WTC11 (cell line): ENCODE data around the gene KIAA1328. TPM values are rescaled to one million over a fixed set of nuclear protein-coding genes. Genes with fewer than 3 reads are reported as not detected.

ENCODE experiments used
- CDX4 ChIP-seq: fragments of 250-450 bp; sonication (Bioruptor Pico); IDR thresholded peaks from 2 replicates; pipeline ENCODE4 v1.9.0; 2021; ENCODE audit warnings: moderate library complexity, mild to moderate bottlenecking, inconsistent platforms, borderline replicate concordance
- E2F4 ChIP-seq: sonication (generic); formaldehyde crosslinking; IDR thresholded peaks from 2 replicates; pipeline ENCODE4 v1.8.1; 2022; ENCODE audit warnings: low read depth, mild to moderate bottlenecking, moderate library complexity, missing genetic modification reagents, borderline replicate concordance
- ELF4 ChIP-seq: sonication (generic); formaldehyde crosslinking; IDR thresholded peaks from 2 replicates; pipeline ENCODE4 v1.8.1; 2022; ENCODE audit warnings: low read depth, mild to moderate bottlenecking, moderate library complexity, missing genetic modification reagents
- ETV6 ChIP-seq: sonication (generic); formaldehyde crosslinking; IDR thresholded peaks from 2 replicates; pipeline ENCODE4 v1.8.1; 2022; ENCODE audit warnings: mild to moderate bottlenecking, missing genetic modification reagents
- FOXP1 ChIP-seq: sonication (generic); formaldehyde crosslinking; IDR thresholded peaks from 2 replicates; pipeline ENCODE4 v1.8.0; 2022; ENCODE audit warnings: missing genetic modification reagents, mild to moderate bottlenecking, moderate library complexity, borderline replicate concordance
- FOXP4 ChIP-seq: sonication (generic); formaldehyde crosslinking; IDR thresholded peaks from 2 replicates; pipeline ENCODE4 v1.8.0; 2022; ENCODE audit warnings: mild to moderate bottlenecking, missing genetic modification reagents
- HMGA2 ChIP-seq: fragments of 250-450 bp; sonication (Bioruptor Pico); IDR thresholded peaks from 2 replicates; pipeline ENCODE4 v1.4.0; 2021; ENCODE audit warnings: mild to moderate bottlenecking, moderate library complexity
- NFATC4 ChIP-seq: fragments of 250-450 bp; sonication (Bioruptor Pico); IDR thresholded peaks from 2 replicates; pipeline ENCODE4 v1.9.0; 2021; ENCODE audit warnings: mild to moderate bottlenecking
- NFYB ChIP-seq: sonication (generic); formaldehyde crosslinking; conservative IDR thresholded peaks from 2 replicates; pipeline ENCODE4 v1.8.0; 2022; ENCODE audit warnings: low read depth, missing genetic modification reagents
- RORB ChIP-seq: fragments of 250-450 bp; sonication (Bioruptor Pico); IDR thresholded peaks from 2 replicates; pipeline ENCODE4 v1.9.0; 2021; ENCODE audit warnings: mild to moderate bottlenecking
- SMAD3 ChIP-seq: sonication (generic); formaldehyde crosslinking; IDR thresholded peaks from 2 replicates; pipeline ENCODE4 v1.8.0; 2022; ENCODE audit warnings: missing genetic modification reagents, mild to moderate bottlenecking, borderline replicate concordance
- TEAD1 ChIP-seq: sonication (generic); formaldehyde crosslinking; IDR thresholded peaks from 2 replicates; pipeline ENCODE4 v1.8.0; 2022; ENCODE audit warnings: mild to moderate bottlenecking, missing genetic modification reagents
- USF1 ChIP-seq: sonication (generic); formaldehyde crosslinking; IDR thresholded peaks from 2 replicates; pipeline ENCODE4 v1.8.0; 2022; ENCODE audit warnings: mild to moderate bottlenecking, missing genetic modification reagents
- ZMAT4 ChIP-seq: fragments of 250-450 bp; sonication (Bioruptor Pico); IDR thresholded peaks from 2 replicates; pipeline ENCODE4 v1.9.0; 2021; ENCODE audit warnings: mild to moderate bottlenecking
- total RNA-seq: library from RNA; stranded (reverse); gene quantifications from 3 replicates; pipeline ENCODE4 v1.2.3, GENCODE V29; 2021
- TF ChIP-seq, protein P1 (sequence below): sonication (generic); formaldehyde crosslinking; IDR thresholded peaks from 2 replicates; pipeline ENCODE4 v1.8.1; 2023; ENCODE audit warnings: mild to moderate bottlenecking, moderate library complexity, missing genetic modification reagents
- TF ChIP-seq, protein P2 (sequence below): sonication (generic); formaldehyde crosslinking; IDR thresholded peaks from 2 replicates; pipeline ENCODE4 v1.8.1; 2023; ENCODE audit warnings: mild to moderate bottlenecking, missing genetic modification reagents
- TF ChIP-seq, protein P3 (sequence below): sonication (generic); formaldehyde crosslinking; IDR thresholded peaks from 2 replicates; pipeline ENCODE4 v1.8.1; 2023; ENCODE audit warnings: mild to moderate bottlenecking, missing genetic modification reagents, borderline replicate concordance
- TF ChIP-seq, protein P4 (sequence below): sonication (generic); formaldehyde crosslinking; IDR thresholded peaks from 2 replicates; pipeline ENCODE4 v1.8.0; 2022; ENCODE audit warnings: missing genetic modification reagents
- TF ChIP-seq, protein P5 (sequence below): fragments of 250-450 bp; sonication (Bioruptor Pico); conservative IDR thresholded peaks from 2 replicates; pipeline ENCODE4 v1.9.0; 2021; ENCODE audit warnings: mild to moderate bottlenecking

Gene KIAA1328
- total RNA-seq, 1 experiment from 2014 or later: 4.8 TPM

- peak; percentile 85 for TF ChIP-seq FOXP4 (CRISPR knock-in tag)
- TF ChIP-seq CDX4: no peak
- TF ChIP-seq RORB: no peak
- TF ChIP-seq, protein P1, sequence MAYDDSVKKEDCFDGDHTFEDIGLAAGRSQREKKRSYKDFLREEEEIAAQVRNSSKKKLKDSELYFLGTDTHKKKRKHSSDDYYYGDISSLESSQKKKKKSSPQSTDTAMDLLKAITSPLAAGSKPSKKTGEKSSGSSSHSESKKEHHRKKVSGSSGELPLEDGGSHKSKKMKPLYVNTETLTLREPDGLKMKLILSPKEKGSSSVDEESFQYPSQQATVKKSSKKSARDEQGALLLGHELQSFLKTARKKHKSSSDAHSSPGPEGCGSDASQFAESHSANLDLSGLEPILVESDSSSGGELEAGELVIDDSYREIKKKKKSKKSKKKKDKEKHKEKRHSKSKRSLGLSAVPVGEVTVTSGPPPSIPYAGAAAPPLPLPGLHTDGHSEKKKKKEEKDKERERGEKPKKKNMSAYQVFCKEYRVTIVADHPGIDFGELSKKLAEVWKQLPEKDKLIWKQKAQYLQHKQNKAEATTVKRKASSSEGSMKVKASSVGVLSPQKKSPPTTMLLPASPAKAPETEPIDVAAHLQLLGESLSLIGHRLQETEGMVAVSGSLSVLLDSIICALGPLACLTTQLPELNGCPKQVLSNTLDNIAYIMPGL (CRISPR knock-in tag): peak; percentile 86; the same call in 1 of the 2 replicates
- TF ChIP-seq NFYB (CRISPR knock-in tag): 0 out of 2 replicates have a peak, but pooled peaks have one; percentile 18
- TF ChIP-seq SMAD3 (CRISPR knock-in tag): peak; percentile 61; the same call in 1 of the 2 replicates
- TF ChIP-seq, protein P2, sequence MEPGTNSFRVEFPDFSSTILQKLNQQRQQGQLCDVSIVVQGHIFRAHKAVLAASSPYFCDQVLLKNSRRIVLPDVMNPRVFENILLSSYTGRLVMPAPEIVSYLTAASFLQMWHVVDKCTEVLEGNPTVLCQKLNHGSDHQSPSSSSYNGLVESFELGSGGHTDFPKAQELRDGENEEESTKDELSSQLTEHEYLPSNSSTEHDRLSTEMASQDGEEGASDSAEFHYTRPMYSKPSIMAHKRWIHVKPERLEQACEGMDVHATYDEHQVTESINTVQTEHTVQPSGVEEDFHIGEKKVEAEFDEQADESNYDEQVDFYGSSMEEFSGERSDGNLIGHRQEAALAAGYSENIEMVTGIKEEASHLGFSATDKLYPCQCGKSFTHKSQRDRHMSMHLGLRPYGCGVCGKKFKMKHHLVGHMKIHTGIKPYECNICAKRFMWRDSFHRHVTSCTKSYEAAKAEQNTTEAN (CRISPR knock-in tag): no peak
- peak; percentile 74 for TF ChIP-seq FOXP1 (CRISPR knock-in tag)
- no peak for TF ChIP-seq TEAD1 (CRISPR knock-in tag)
- peak; percentile 52; the same call in 1 of the 2 replicates for TF ChIP-seq E2F4 (CRISPR knock-in tag)
- TF ChIP-seq USF1: no peak
- TF ChIP-seq NFATC4: no peak
- TF ChIP-seq, protein P3, sequence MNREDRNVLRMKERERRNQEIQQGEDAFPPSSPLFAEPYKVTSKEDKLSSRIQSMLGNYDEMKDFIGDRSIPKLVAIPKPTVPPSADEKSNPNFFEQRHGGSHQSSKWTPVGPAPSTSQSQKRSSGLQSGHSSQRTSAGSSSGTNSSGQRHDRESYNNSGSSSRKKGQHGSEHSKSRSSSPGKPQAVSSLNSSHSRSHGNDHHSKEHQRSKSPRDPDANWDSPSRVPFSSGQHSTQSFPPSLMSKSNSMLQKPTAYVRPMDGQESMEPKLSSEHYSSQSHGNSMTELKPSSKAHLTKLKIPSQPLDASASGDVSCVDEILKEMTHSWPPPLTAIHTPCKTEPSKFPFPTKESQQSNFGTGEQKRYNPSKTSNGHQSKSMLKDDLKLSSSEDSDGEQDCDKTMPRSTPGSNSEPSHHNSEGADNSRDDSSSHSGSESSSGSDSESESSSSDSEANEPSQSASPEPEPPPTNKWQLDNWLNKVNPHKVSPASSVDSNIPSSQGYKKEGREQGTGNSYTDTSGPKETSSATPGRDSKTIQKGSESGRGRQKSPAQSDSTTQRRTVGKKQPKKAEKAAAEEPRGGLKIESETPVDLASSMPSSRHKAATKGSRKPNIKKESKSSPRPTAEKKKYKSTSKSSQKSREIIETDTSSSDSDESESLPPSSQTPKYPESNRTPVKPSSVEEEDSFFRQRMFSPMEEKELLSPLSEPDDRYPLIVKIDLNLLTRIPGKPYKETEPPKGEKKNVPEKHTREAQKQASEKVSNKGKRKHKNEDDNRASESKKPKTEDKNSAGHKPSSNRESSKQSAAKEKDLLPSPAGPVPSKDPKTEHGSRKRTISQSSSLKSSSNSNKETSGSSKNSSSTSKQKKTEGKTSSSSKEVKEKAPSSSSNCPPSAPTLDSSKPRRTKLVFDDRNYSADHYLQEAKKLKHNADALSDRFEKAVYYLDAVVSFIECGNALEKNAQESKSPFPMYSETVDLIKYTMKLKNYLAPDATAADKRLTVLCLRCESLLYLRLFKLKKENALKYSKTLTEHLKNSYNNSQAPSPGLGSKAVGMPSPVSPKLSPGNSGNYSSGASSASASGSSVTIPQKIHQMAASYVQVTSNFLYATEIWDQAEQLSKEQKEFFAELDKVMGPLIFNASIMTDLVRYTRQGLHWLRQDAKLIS: peak; percentile 43; the same call in 1 of the 2 replicates
- TF ChIP-seq ELF4 (CRISPR knock-in tag): no peak
- TF ChIP-seq HMGA2 (CRISPR knock-in tag): no peak
- TF ChIP-seq, protein P4, sequence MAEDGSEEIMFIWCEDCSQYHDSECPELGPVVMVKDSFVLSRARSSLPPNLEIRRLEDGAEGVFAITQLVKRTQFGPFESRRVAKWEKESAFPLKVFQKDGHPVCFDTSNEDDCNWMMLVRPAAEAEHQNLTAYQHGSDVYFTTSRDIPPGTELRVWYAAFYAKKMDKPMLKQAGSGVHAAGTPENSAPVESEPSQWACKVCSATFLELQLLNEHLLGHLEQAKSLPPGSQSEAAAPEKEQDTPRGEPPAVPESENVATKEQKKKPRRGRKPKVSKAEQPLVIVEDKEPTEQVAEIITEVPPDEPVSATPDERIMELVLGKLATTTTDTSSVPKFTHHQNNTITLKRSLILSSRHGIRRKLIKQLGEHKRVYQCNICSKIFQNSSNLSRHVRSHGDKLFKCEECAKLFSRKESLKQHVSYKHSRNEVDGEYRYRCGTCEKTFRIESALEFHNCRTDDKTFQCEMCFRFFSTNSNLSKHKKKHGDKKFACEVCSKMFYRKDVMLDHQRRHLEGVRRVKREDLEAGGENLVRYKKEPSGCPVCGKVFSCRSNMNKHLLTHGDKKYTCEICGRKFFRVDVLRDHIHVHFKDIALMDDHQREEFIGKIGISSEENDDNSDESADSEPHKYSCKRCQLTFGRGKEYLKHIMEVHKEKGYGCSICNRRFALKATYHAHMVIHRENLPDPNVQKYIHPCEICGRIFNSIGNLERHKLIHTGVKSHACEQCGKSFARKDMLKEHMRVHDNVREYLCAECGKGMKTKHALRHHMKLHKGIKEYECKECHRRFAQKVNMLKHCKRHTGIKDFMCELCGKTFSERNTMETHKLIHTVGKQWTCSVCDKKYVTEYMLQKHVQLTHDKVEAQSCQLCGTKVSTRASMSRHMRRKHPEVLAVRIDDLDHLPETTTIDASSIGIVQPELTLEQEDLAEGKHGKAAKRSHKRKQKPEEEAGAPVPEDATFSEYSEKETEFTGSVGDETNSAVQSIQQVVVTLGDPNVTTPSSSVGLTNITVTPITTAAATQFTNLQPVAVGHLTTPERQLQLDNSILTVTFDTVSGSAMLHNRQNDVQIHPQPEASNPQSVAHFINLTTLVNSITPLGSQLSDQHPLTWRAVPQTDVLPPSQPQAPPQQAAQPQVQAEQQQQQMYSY (CRISPR knock-in tag): no peak
- TF ChIP-seq, protein P5, sequence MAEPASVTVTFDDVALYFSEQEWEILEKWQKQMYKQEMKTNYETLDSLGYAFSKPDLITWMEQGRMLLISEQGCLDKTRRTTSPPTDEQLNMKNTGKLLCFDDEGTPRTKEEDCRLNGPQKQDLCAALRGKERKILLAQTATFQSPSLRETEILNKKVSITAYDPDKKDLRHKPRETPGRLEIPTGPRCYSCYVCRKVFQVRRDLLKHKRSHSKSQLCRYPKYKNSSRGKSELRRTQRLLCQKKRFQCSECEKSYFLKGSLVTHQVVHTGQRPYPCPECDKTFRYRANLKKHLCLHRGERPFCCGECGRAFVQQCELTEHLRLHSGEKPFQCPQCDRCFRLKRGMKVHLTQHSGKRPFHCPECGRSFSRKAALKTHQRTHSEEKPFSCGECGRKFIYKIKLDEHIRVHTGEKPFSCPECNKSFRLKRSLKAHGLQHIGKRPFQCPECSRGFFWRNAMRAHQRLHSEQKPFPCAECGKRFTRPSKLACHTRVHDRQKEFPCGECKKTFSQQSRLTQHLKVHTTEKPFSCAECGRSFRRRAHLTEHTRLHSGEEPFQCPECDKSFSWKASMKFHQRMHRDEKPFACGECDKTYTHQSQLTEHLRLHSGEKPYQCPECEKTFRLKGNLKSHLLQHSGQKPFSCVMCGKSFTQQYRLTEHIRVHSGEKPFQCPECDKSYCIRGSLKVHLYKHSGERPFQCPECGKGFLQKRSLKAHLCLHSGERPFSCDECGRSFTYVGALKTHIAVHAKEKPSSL (CRISPR knock-in tag): no peak
- TF ChIP-seq ETV6 (CRISPR knock-in tag): peak; percentile 61
- TF ChIP-seq ZMAT4 (CRISPR knock-in tag): no peak
Observed at GRCh38 chr18:36828630-36829361, at the start of gene KIAA1328, which contains the start of gene TPGS2 (continued).
